Measurements from ENCODE around the gene TENT5C.

DNA sequence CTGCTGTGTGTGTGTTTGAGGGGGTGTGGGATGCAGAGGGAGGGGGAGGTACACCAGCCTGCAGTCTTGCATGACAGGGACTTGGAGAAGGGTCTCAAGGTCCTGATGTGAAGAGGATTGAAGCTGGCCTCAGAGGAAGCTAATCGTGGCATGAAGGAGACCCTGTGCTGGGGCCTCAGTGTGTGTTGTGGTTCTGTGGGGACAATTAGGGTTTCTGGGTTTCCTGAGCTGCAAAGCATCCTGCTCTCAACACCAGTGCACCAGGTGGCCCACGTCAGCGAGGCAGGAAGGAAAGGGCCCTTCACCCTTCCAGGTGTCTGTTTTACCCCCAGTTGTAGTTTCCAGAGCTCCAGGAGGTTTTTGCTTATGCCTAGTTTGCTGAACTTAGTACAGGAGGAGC is 52.8 kb downstream of the TENT5C start:
- TF ChIP-seq, protein P1, sequence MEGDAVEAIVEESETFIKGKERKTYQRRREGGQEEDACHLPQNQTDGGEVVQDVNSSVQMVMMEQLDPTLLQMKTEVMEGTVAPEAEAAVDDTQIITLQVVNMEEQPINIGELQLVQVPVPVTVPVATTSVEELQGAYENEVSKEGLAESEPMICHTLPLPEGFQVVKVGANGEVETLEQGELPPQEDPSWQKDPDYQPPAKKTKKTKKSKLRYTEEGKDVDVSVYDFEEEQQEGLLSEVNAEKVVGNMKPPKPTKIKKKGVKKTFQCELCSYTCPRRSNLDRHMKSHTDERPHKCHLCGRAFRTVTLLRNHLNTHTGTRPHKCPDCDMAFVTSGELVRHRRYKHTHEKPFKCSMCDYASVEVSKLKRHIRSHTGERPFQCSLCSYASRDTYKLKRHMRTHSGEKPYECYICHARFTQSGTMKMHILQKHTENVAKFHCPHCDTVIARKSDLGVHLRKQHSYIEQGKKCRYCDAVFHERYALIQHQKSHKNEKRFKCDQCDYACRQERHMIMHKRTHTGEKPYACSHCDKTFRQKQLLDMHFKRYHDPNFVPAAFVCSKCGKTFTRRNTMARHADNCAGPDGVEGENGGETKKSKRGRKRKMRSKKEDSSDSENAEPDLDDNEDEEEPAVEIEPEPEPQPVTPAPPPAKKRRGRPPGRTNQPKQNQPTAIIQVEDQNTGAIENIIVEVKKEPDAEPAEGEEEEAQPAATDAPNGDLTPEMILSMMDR (conservative IDR thresholded peaks at IDR 0.05 in 1 of 2, IDR thresholded peaks at IDR 0.05 in 1 of 2; ENCODE audit: extremely low read depth in 1 of 2, insufficient read depth in 1 of 2, low read depth in 1 of 2, low read length in 2 of 2), result no peak
- TF ChIP-seq EZH2 (IDR thresholded peaks at IDR 0.05; ENCODE audit: borderline replicate concordance, low read length), result no peak

Data from mammary epithelial cell (primary cell).